SK-N-SH treated with all-trans-retinoic acid at 6 μM for 48 hours (cell line): ENCODE measurements around the gene RASGEF1B.

ENCODE experiments used
- ATAC-seq: fragments of 200-7000 bp; cut with Tn5 transposase; 3 replicates; pipeline ENCODE4 v1.9.1; 2020; ENCODE audit warnings: mild to moderate bottlenecking, moderate library complexity
- ARNTL ChIP-seq: fragments of 450-650 bp; formaldehyde crosslinking; IDR thresholded peaks from 2 replicates; pipeline ENCODE4 v1.5.0; 2020; ENCODE audit warnings: low read depth, mild to moderate bottlenecking, moderate library complexity, borderline replicate concordance
- BACH2 ChIP-seq: fragments of 250-450 bp; sonication (Bioruptor Pico); IDR thresholded peaks from 2 replicates; pipeline ENCODE4 v1.9.0; 2021; ENCODE audit warnings: mild to moderate bottlenecking, borderline replicate concordance
- CREB5 ChIP-seq: fragments of 250-450 bp; sonication (Bioruptor Pico); IDR thresholded peaks from 2 replicates; pipeline ENCODE4 v1.5.1; 2020; ENCODE audit warnings: low read depth, mild to moderate bottlenecking, moderate library complexity
- CSDC2 ChIP-seq: fragments of 250-450 bp; sonication (Bioruptor Pico); IDR thresholded peaks from 2 replicates; pipeline ENCODE4 v1.5.0; 2020; ENCODE audit warnings: mild to moderate bottlenecking, moderate library complexity
- CSRNP3 ChIP-seq: fragments of 250-450 bp; sonication (Bioruptor Pico); IDR thresholded peaks from 2 replicates; pipeline ENCODE4 v1.5.1; 2021; ENCODE audit warnings: mild to moderate bottlenecking, moderate library complexity
- ESRRG ChIP-seq: fragments of 250-450 bp; sonication (Bioruptor Pico); IDR thresholded peaks from 2 replicates; pipeline ENCODE4 v1.6.1; 2021; ENCODE audit warnings: mild to moderate bottlenecking
- ISL1 ChIP-seq: fragments of 250-450 bp; sonication (Bioruptor Pico); IDR thresholded peaks from 2 replicates; pipeline ENCODE4 v2.1.2; 2022; ENCODE audit warnings: mild to moderate bottlenecking, moderate library complexity
- OSR1 ChIP-seq: fragments of 250-450 bp; sonication (Bioruptor Pico); IDR thresholded peaks from 2 replicates; pipeline ENCODE4 v1.8.0; 2022; ENCODE audit warnings: moderate library complexity, mild to moderate bottlenecking, inconsistent platforms
- PATZ1 ChIP-seq: fragments of 250-450 bp; sonication (Bioruptor Pico); IDR thresholded peaks from 2 replicates; pipeline ENCODE4 v1.8.0; 2020; ENCODE audit warnings: mild to moderate bottlenecking, moderate library complexity, borderline replicate concordance
- POU6F1 ChIP-seq: fragments of 250-450 bp; sonication (Bioruptor Pico); IDR thresholded peaks from 2 replicates; pipeline ENCODE4 v1.8.0; 2021; ENCODE audit warnings: low read depth, mild to moderate bottlenecking, moderate library complexity, borderline replicate concordance
- RARB ChIP-seq: fragments of 250-450 bp; sonication (Bioruptor Pico); IDR thresholded peaks from 2 replicates; pipeline ENCODE4 v1.8.0; 2021; ENCODE audit warnings: mild to moderate bottlenecking, moderate library complexity
- TCF4 ChIP-seq: fragments of 250-450 bp; sonication (Bioruptor Pico); IDR thresholded peaks from 2 replicates; pipeline ENCODE4 v1.8.0; 2021; ENCODE audit warnings: mild to moderate bottlenecking, moderate library complexity, borderline replicate concordance
- TOX ChIP-seq: fragments of 250-450 bp; sonication (Bioruptor Pico); IDR thresholded peaks from 2 replicates; pipeline ENCODE4 v1.8.0; 2021; ENCODE audit warnings: mild to moderate bottlenecking, moderate library complexity, borderline replicate concordance
- TSHZ2 ChIP-seq: fragments of 250-450 bp; sonication (Bioruptor Pico); IDR thresholded peaks from 2 replicates; pipeline ENCODE4 v1.5.0; 2020; ENCODE audit warnings: mild to moderate bottlenecking, moderate library complexity
- ZFP3 ChIP-seq: fragments of 250-450 bp; sonication (Bioruptor Pico); IDR thresholded peaks from 2 replicates; pipeline ENCODE4 v1.5.0; 2020; ENCODE audit warnings: mild to moderate bottlenecking, moderate library complexity
- ZFP30 ChIP-seq: fragments of 450-650 bp; formaldehyde crosslinking; IDR thresholded peaks from 2 replicates; pipeline ENCODE4 v1.5.0; 2022; ENCODE audit warnings: mild to moderate bottlenecking, moderate library complexity
- ZNF565 ChIP-seq: fragments of 450-650 bp; formaldehyde crosslinking; conservative IDR thresholded peaks from 2 replicates; pipeline ENCODE4 v1.5.0; 2020; ENCODE audit warnings: low read depth, mild to moderate bottlenecking, moderate library complexity
- ZNF70 ChIP-seq: fragments of 450-650 bp; formaldehyde crosslinking; IDR thresholded peaks from 2 replicates; pipeline ENCODE4 v1.5.0; 2020; ENCODE audit warnings: mild to moderate bottlenecking, moderate library complexity
- ZNF8 ChIP-seq: fragments of 450-650 bp; formaldehyde crosslinking; IDR thresholded peaks from 2 replicates; pipeline ENCODE4 v1.5.0; 2020; ENCODE audit warnings: mild to moderate bottlenecking, moderate library complexity

RASGEF1B gene

GRCh38 chr4:81518762-81519426 lies 47.2 kb upstream of the RASGEF1B start:
- TF ChIP-seq ARNTL (CRISPR knock-in tag) = no peak
- no peak for ATAC-seq

- TF ChIP-seq ZNF565 (CRISPR knock-in tag) (no peak), CSRNP3 (CRISPR knock-in tag) (no peak), POU6F1 (no peak), PATZ1 (CRISPR knock-in tag) (no peak), ARNTL (CRISPR knock-in tag) (no peak), ISL1 (CRISPR knock-in tag) (no peak), OSR1 (CRISPR knock-in tag) (no peak), RARB (CRISPR knock-in tag) (no peak), TCF4 (CRISPR knock-in tag) (no peak), BACH2 (CRISPR knock-in tag) (no peak), ZFP3 (CRISPR knock-in tag) (no peak), TOX (CRISPR knock-in tag) (no peak), ZFP30 (no peak), ESRRG (no peak), ZNF8 (CRISPR knock-in tag) (no peak), TSHZ2 (no peak), CREB5 (CRISPR knock-in tag) (no peak), CSDC2 (CRISPR knock-in tag) (no peak)
- no peak for ATAC-seq
Observed at GRCh38 chr4:81516241-81516640, 44.5 kb upstream of the RASGEF1B start.

GRCh38 chr4:81512757-81513501 lies 41.2 kb upstream of the RASGEF1B start:
- ATAC-seq = no peak

More at GRCh38 chr4:81512757-81513501, 41.2 kb upstream of the RASGEF1B start:
- TF ChIP-seq ZNF70 (CRISPR knock-in tag) = no peak
- no peak for TF ChIP-seq ZFP3 (CRISPR knock-in tag)
- TF ChIP-seq OSR1 (CRISPR knock-in tag) = no peak
- no peak for TF ChIP-seq ISL1 (CRISPR knock-in tag)
